ENCODE results near the gene FGD4. TPM values are rescaled to one million over a fixed set of nuclear protein-coding genes. Genes with fewer than 3 reads are reported as not detected.

The FGD4 gene
- total RNA-seq, 1 experiment from 2014 or later: 54.3 TPM

GRCh38 chr12:32651956-32652210, 252.5 kb downstream of the FGD4 start:
- Mint-ChIP-seq H3K36me3 (ENCODE audit: insufficient read depth in 1 of 3, low read depth in 3 of 3) (no peaks in the 10 kb centered on the region), H3K27ac (no peak overlapping the region), H3K27me3 (ENCODE audit: low read depth) (no peaks in the 10 kb centered on the region), H3K9me3 (peaks cover 0 to 3% of the 10 kb centered on the region in 2 experiments; a peak in 1 of 5 replicates), H3K4me3 (no peak overlapping the region), H3K4me1 (no peaks in the 10 kb centered on the region)
- H3K4me1 ChIP-seq (ENCODE audit: insufficient read depth, low read length): no peaks in the 10 kb centered on the region
- no peak overlapping the region for H3K56ac ChIP-seq (ENCODE audit: insufficient read length, low read depth, low read length)
- no peak overlapping the region for H2BK5ac ChIP-seq (ENCODE audit: insufficient read length, low read length)
- H2AFZ ChIP-seq (ENCODE audit: low read length): no peak overlapping the region
- no peak overlapping the region for H3K14ac ChIP-seq (ENCODE audit: insufficient read depth, low read length)
- no peak for DNase-seq
- no peak overlapping the region for H2BK12ac ChIP-seq (ENCODE audit: insufficient read length, low read depth, low read length)
- no peak for TF ChIP-seq CTCF (conservative IDR thresholded peaks at IDR 0.05)
- no peaks in the 10 kb centered on the region for H3K79me1 ChIP-seq (ENCODE audit: insufficient read depth, low read depth, low read length, poor library complexity, severe bottlenecking)
- H3K4me2 ChIP-seq (ENCODE audit: insufficient read depth, insufficient read length, low read length): no peak overlapping the region
- H3K9me3 ChIP-seq (ENCODE audit: control insufficient read depth, low read depth, low read length): no peaks in the 10 kb centered on the region
- H2BK15ac ChIP-seq (ENCODE audit: low read depth, low read length): no peak overlapping the region
- no peak overlapping the region for H2BK120ac ChIP-seq (ENCODE audit: low read depth, low read length, poor library complexity, severe bottlenecking)
- no peaks in the 10 kb centered on the region for H4K20me1 ChIP-seq (ENCODE audit: control insufficient read depth, insufficient read depth, insufficient read length)
- no peak overlapping the region for H4K8ac ChIP-seq (replicated peaks; ENCODE audit: insufficient read length, low read depth, low read length)
- H2AK5ac ChIP-seq (ENCODE audit: insufficient read length, low read length): no peak overlapping the region
- no peak overlapping the region for H4K5ac ChIP-seq (ENCODE audit: insufficient read length, low read depth, low read length)
- WGBS (ENCODE audit: extremely low coverage, insufficient read length, low lambda C conversion rate): no CpG with 5 or more reads among the region's 4 CpGs
- H3K79me2 ChIP-seq (ENCODE audit: insufficient read depth, low read length): no peaks in the 10 kb centered on the region
- H3K27ac ChIP-seq (ENCODE audit: insufficient read length, low read depth, low read length): no peak overlapping the region
- H3K27me3 ChIP-seq (ENCODE audit: insufficient read depth, low read length): no peaks in the 10 kb centered on the region
- no peaks in the 10 kb centered on the region for H3K23me2 ChIP-seq (ENCODE audit: insufficient read length, low read depth, low read length, poor library complexity, severe bottlenecking)
- no peak overlapping the region for H2BK20ac ChIP-seq (ENCODE audit: low read depth, low read length, poor library complexity, severe bottlenecking)
- no peak overlapping the region for H3T11ph ChIP-seq (ENCODE audit: low read length)
- H4K91ac ChIP-seq (ENCODE audit: insufficient read length, low read depth, low read length): no peak overlapping the region
- no peak overlapping the region for H3K18ac ChIP-seq (ENCODE audit: insufficient read length, low read depth, low read length)
- no peak overlapping the region for H3K4ac ChIP-seq (ENCODE audit: low read depth, low read length)
- no peak overlapping the region for H3K9ac ChIP-seq (ENCODE audit: extremely low read depth, insufficient read length, low read length)
- no peak overlapping the region for H3K23ac ChIP-seq (ENCODE audit: insufficient read length, low read depth, low read length)
